ENCODE data around the gene FHL1.

DNA sequence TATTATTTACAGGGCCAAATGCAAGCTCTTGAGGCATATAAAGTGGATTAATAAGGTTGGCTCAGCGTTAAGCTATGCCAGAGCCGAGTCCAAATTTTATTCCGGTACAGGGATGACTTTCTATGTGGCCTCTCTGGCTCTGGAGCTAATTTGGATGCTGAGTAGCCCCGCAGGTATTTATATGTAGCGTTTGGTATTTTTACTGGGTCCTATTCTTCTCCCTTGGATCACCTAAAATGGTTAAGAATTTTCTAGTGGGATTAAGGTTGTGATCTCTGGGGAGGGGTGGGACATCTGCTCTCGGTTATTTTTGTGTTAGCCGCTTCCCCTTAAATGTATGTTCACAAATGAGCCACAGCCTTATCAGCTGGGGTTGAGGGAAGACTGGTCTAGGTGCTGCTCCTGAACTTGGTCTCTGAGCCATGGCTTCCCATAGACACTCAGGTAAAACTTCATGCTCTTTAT, 49.4 kb downstream of the FHL1 start:
- TF ChIP-seq, protein P1, sequence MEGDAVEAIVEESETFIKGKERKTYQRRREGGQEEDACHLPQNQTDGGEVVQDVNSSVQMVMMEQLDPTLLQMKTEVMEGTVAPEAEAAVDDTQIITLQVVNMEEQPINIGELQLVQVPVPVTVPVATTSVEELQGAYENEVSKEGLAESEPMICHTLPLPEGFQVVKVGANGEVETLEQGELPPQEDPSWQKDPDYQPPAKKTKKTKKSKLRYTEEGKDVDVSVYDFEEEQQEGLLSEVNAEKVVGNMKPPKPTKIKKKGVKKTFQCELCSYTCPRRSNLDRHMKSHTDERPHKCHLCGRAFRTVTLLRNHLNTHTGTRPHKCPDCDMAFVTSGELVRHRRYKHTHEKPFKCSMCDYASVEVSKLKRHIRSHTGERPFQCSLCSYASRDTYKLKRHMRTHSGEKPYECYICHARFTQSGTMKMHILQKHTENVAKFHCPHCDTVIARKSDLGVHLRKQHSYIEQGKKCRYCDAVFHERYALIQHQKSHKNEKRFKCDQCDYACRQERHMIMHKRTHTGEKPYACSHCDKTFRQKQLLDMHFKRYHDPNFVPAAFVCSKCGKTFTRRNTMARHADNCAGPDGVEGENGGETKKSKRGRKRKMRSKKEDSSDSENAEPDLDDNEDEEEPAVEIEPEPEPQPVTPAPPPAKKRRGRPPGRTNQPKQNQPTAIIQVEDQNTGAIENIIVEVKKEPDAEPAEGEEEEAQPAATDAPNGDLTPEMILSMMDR (IDR thresholded peaks at IDR 0.05; ENCODE audit: low read depth, low read length, missing input control): no peak
- TF ChIP-seq YY1 (IDR thresholded peaks at IDR 0.05) (no peak), HNF4A (conservative IDR thresholded peaks at IDR 0.05) (no peak), NR2F2 (IDR thresholded peaks at IDR 0.05) (no peak), RAD21 (IDR thresholded peaks at IDR 0.05) (no peak), SP1 (IDR thresholded peaks at IDR 0.05) (no peak), TAF1 (conservative IDR thresholded peaks at IDR 0.05) (no peak), MAX (IDR thresholded peaks at IDR 0.05) (no peak), ATF3 (IDR thresholded peaks at IDR 0.05) (no peak)
- TF ChIP-seq, protein P2, sequence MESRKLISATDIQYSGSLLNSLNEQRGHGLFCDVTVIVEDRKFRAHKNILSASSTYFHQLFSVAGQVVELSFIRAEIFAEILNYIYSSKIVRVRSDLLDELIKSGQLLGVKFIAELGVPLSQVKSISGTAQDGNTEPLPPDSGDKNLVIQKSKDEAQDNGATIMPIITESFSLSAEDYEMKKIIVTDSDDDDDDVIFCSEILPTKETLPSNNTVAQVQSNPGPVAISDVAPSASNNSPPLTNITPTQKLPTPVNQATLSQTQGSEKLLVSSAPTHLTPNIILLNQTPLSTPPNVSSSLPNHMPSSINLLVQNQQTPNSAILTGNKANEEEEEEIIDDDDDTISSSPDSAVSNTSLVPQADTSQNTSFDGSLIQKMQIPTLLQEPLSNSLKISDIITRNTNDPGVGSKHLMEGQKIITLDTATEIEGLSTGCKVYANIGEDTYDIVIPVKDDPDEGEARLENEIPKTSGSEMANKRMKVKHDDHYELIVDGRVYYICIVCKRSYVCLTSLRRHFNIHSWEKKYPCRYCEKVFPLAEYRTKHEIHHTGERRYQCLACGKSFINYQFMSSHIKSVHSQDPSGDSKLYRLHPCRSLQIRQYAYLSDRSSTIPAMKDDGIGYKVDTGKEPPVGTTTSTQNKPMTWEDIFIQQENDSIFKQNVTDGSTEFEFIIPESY (IDR thresholded peaks at IDR 0.05): no peak
